GM21529 (cell line): ENCODE measurements around the gene UBE2F.
"Not testable (repeated sequence)": the region's sequence is repeated elsewhere in the genome, so short reads cannot be mapped to it uniquely, and the experiment has no call there.

Experiments
- ATAC-seq: cut with Tn5 transposase; IDR thresholded peaks from one replicate; pipeline ENCODE4 v1.9.1; 2021; ENCODE audit not compliant: unreplicated experiment

Gene UBE2F

GRCh38 chr2:237943395-237944094, 23.3 kb upstream of the UBE2F start:
- ATAC-seq: no peak

- ATAC-seq: no peak
Measured at GRCh38 chr2:237944302-237944701, 22.5 kb upstream of the UBE2F start.

- no peak for ATAC-seq
Measured at GRCh38 chr2:237946423-237946822, 20.4 kb upstream of the UBE2F start.

- not testable (repeated sequence) for ATAC-seq
Measured at GRCh38 chr2:237951354-237951753, 15.5 kb upstream of the UBE2F start.

- no peak for ATAC-seq
Measured at GRCh38 chr2:237951878-237952277, 14.9 kb upstream of the UBE2F start.

- no peak for ATAC-seq
Measured at GRCh38 chr2:237952851-237953250, 14.0 kb upstream of the UBE2F start.

- ATAC-seq: no peak
Measured at GRCh38 chr2:237955640-237956401, 11.0 kb upstream of the UBE2F start.

- ATAC-seq: no peak
Measured at GRCh38 chr2:237956402-237956736, 10.4 kb upstream of the UBE2F start.

GRCh38 chr2:237961637-237962036, 5.2 kb upstream of the UBE2F start:
- ATAC-seq: no peak

GRCh38 chr2:237962432-237963084, 4.3 kb upstream of the UBE2F start:
- no peak for ATAC-seq

GRCh38 chr2:237963490-237963991, 3.3 kb upstream of the UBE2F start:
- ATAC-seq: not testable (repeated sequence)

GRCh38 chr2:237964194-237964577, 2.6 kb upstream of the UBE2F start:
- ATAC-seq: no peak

GRCh38 chr2:237964578-237965404, 2.0 kb upstream of the UBE2F start:
- ATAC-seq: no peak

- ATAC-seq: not testable (repeated sequence)
Measured at GRCh38 chr2:237965844-237966243, 970 bp upstream of the UBE2F start.

GRCh38 chr2:237966250-237966564, 607 bp upstream of the UBE2F start:
- peak; percentile 29 for ATAC-seq

- ATAC-seq: no peak
Measured at GRCh38 chr2:237967463-237967951, 693 bp downstream of the UBE2F start.

- ATAC-seq: peak; percentile 44
Measured at GRCh38 chr2:237968048-237968862, 1.4 kb downstream of the UBE2F start.

GRCh38 chr2:237971661-237972060, 4.8 kb downstream of the UBE2F start:
- ATAC-seq: no peak

GRCh38 chr2:237972211-237972610, 5.4 kb downstream of the UBE2F start:
- ATAC-seq: no peak

- ATAC-seq: no peak
Measured at GRCh38 chr2:237972936-237973335, 6.1 kb downstream of the UBE2F start.
